SU-DHL-6 (cell line): ENCODE results near the gene CLMN.

Source experiments
- H2AFZ ChIP-seq: fragments of 200-600 bp; sonication (generic); 2 replicates; pipeline ENCODE4 v1.6.1; 2014; ENCODE audit warnings: low read depth, mild to moderate bottlenecking, moderate library complexity, mixed read lengths, antibody characterized with exemption, low read length; ENCODE audit not compliant: severe bottlenecking
- H3F3A ChIP-seq: fragments of 200-600 bp; shearing (Covaris generic); 2 replicates; pipeline ENCODE4 v1.6.0; 2016; ENCODE audit warnings: antibody characterized with exemption, mild to moderate bottlenecking; ENCODE audit not compliant: insufficient read depth
- H3K27ac ChIP-seq: fragments of 200-600 bp; sonication (generic); 2 replicates; pipeline ENCODE4 v1.5.1; 2016; ENCODE audit warnings: low read depth, mild to moderate bottlenecking, low read length, moderate library complexity, mixed read lengths
- H3K27me3 ChIP-seq: fragments of 200-600 bp; sonication (generic), shearing (Covaris generic); 2 replicates; pipeline ENCODE4 v1.6.0; 2014; ENCODE audit warnings: mild to moderate bottlenecking, low read length
- H3K36me3 ChIP-seq: fragments of 200-600 bp; sonication (generic); 2 replicates; pipeline ENCODE4 v1.6.1; 2014; ENCODE audit warnings: mild to moderate bottlenecking, low read length, mixed read lengths
- H3K4me2 ChIP-seq: fragments of 300-600, 200-600 bp; shearing (Covaris generic), sonication (generic); 2 replicates; pipeline ENCODE4 v1.6.0; 2014; ENCODE audit warnings: low read length, low read depth, mild to moderate bottlenecking; ENCODE audit not compliant: poor library complexity, severe bottlenecking
- H3K4me3 ChIP-seq: fragments of 200-600 bp; sonication (generic); 2 replicates; pipeline ENCODE4 v1.5.1; 2014; ENCODE audit warnings: antibody characterized with exemption, low read length, mild to moderate bottlenecking, mixed read lengths; ENCODE audit not compliant: insufficient read depth, poor library complexity, severe bottlenecking
- H3K79me2 ChIP-seq: fragments of 200-600 bp; sonication (generic); 2 replicates; pipeline ENCODE4 v1.6.1; 2014; ENCODE audit warnings: mild to moderate bottlenecking, low read length, moderate library complexity; ENCODE audit not compliant: insufficient read depth
- H3K9ac ChIP-seq: fragments of 200-600 bp; sonication (generic); 2 replicates; pipeline ENCODE4 v1.7.0; 2014; ENCODE audit warnings: mild to moderate bottlenecking, low read length
- H3K9me2 ChIP-seq: fragments of 200-600 bp; sonication (generic); replicated peaks from 2 replicates; pipeline ENCODE4 v1.6.1; 2014; ENCODE audit warnings: low read length; ENCODE audit not compliant: insufficient read depth
- H3K9me3 ChIP-seq: fragments of 200-600 bp; sonication (generic); 2 replicates; pipeline ENCODE4 v1.6.1; 2014; ENCODE audit warnings: low read length, mixed read lengths; ENCODE audit not compliant: insufficient read depth
- H4K20me1 ChIP-seq: fragments of 200-600 bp; sonication (generic); 2 replicates; pipeline ENCODE4 v1.6.1; 2014; ENCODE audit warnings: low read depth, mild to moderate bottlenecking, antibody characterized with exemption, low read length, moderate library complexity, mixed read lengths
- EZH2phosphoT487 ChIP-seq: fragments of 200-600 bp; sonication (generic), shearing (Covaris generic); conservative IDR thresholded peaks from 2 replicates; pipeline ENCODE4 v1.6.1; 2018; ENCODE audit warnings: mild to moderate bottlenecking, antibody characterized with exemption, low read length, moderate library complexity, mixed read lengths
- TF ChIP-seq, protein P1 (sequence below): fragments of 200-600 bp; sonication (generic); IDR thresholded peaks from one replicate; pipeline ENCODE4 v1.5.1; 2017; ENCODE audit warnings: antibody characterized with exemption, mild to moderate bottlenecking, low read length, moderate library complexity; ENCODE audit not compliant: insufficient read depth, poor library complexity, severe bottlenecking

Gene CLMN

GRCh38 chr14:95353007-95353406, 33.3 kb upstream of the CLMN start:
- H3K27ac ChIP-seq = no peak overlapping the region
- no peak overlapping the region for H3K4me3 ChIP-seq
- H3F3A ChIP-seq = no peaks in the 10 kb centered on the region
- no peaks in the 10 kb centered on the region for H4K20me1 ChIP-seq
- H2AFZ ChIP-seq = no peak overlapping the region
- H3K9me3 ChIP-seq = no peaks in the 10 kb centered on the region
- no peak overlapping the region for H3K4me2 ChIP-seq
- 0 out of 2 replicates have a peak, but pooled peaks cover 2% of the 10 kb centered on the region for H3K27me3 ChIP-seq
- TF ChIP-seq, protein P1, sequence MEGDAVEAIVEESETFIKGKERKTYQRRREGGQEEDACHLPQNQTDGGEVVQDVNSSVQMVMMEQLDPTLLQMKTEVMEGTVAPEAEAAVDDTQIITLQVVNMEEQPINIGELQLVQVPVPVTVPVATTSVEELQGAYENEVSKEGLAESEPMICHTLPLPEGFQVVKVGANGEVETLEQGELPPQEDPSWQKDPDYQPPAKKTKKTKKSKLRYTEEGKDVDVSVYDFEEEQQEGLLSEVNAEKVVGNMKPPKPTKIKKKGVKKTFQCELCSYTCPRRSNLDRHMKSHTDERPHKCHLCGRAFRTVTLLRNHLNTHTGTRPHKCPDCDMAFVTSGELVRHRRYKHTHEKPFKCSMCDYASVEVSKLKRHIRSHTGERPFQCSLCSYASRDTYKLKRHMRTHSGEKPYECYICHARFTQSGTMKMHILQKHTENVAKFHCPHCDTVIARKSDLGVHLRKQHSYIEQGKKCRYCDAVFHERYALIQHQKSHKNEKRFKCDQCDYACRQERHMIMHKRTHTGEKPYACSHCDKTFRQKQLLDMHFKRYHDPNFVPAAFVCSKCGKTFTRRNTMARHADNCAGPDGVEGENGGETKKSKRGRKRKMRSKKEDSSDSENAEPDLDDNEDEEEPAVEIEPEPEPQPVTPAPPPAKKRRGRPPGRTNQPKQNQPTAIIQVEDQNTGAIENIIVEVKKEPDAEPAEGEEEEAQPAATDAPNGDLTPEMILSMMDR = no peak
- TF ChIP-seq EZH2phosphoT487 = no peak
- no peaks in the 10 kb centered on the region for H3K36me3 ChIP-seq
- no peaks in the 10 kb centered on the region for H3K9me2 ChIP-seq
- H3K9ac ChIP-seq = no peak overlapping the region
- H3K79me2 ChIP-seq = no peaks in the 10 kb centered on the region

DNA sequence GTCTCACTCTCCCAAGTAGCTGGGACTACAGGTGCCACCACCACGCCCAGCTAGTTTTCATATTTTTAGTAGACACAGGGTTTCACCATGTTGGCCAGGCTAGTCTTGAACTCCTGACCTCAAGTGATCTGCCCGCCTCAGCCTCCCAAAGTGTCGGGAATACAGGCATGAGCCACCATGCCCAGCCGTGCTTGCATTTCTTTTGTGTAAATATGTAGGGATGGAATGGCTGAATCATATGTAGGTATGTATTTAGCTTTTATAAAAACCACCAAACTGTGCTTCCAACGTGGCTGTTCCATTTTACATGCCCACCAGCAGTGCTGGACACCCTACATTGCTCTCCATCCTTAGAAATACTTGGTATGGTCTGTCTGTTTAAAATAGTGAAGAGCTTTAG, 32.8 kb upstream of the CLMN start:
- H3K9ac ChIP-seq = no peak overlapping the region
- H3F3A ChIP-seq = no peaks in the 10 kb centered on the region
- H3K36me3 ChIP-seq = no peaks in the 10 kb centered on the region
- 0 out of 2 replicates have a peak, but pooled peaks cover 2% of the 10 kb centered on the region for H3K27me3 ChIP-seq
- TF ChIP-seq EZH2phosphoT487 = no peak
- TF ChIP-seq, protein P1 = no peak
- H3K9me3 ChIP-seq = no peaks in the 10 kb centered on the region
- H3K4me2 ChIP-seq = no peak overlapping the region
- H3K4me3 ChIP-seq = no peak overlapping the region
- H2AFZ ChIP-seq = no peak overlapping the region
- no peaks in the 10 kb centered on the region for H4K20me1 ChIP-seq
- H3K27ac ChIP-seq = no peak overlapping the region
- H3K9me2 ChIP-seq = no peaks in the 10 kb centered on the region
- H3K79me2 ChIP-seq = no peaks in the 10 kb centered on the region

DNA sequence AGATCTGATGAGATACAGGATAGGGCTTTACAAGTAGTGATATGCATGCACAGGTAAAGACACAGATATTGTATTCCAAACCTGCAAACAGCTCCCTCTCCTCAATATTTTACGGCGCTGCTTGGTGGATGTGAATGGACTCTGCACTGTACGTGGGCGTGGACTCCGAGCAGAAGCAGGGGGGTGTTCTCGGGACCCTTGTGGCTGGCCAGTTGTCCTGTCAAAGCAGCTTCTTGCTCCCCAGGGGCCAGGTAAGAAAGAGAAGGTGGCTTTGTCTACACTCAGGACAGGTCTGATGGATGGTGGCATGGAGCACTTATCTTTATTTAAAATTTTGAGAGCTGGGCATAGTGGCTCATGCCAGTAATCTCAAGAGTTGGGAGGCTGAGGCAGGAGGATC, 29.5 kb upstream of the CLMN start:
- H3K27me3 ChIP-seq = 0 out of 2 replicates have a peak, but pooled peaks cover 2% of the 10 kb centered on the region
- no peaks in the 10 kb centered on the region for H3K79me2 ChIP-seq
- H3F3A ChIP-seq = no peaks in the 10 kb centered on the region
- no peak overlapping the region for H3K4me2 ChIP-seq
- no peaks in the 10 kb centered on the region for H3K9me3 ChIP-seq
- no peaks in the 10 kb centered on the region for H3K9me2 ChIP-seq
- no peaks in the 10 kb centered on the region for H4K20me1 ChIP-seq
- no peak overlapping the region for H3K9ac ChIP-seq
- H3K4me3 ChIP-seq = no peak overlapping the region
- TF ChIP-seq EZH2phosphoT487 = no peak
- TF ChIP-seq, protein P1 = no peak
- no peak overlapping the region for H3K27ac ChIP-seq
- no peak overlapping the region for H2AFZ ChIP-seq
- no peaks in the 10 kb centered on the region for H3K36me3 ChIP-seq
